ENCODE data around the gene TCEANC. TPM values are rescaled to one million over a fixed set of nuclear protein-coding genes. Genes with fewer than 3 reads are reported as not detected.

Gene TCEANC
- total RNA-seq, 4 donors from 2014 or later, result 3.1 to 5.9 (median 4.1) TPM

DNA sequence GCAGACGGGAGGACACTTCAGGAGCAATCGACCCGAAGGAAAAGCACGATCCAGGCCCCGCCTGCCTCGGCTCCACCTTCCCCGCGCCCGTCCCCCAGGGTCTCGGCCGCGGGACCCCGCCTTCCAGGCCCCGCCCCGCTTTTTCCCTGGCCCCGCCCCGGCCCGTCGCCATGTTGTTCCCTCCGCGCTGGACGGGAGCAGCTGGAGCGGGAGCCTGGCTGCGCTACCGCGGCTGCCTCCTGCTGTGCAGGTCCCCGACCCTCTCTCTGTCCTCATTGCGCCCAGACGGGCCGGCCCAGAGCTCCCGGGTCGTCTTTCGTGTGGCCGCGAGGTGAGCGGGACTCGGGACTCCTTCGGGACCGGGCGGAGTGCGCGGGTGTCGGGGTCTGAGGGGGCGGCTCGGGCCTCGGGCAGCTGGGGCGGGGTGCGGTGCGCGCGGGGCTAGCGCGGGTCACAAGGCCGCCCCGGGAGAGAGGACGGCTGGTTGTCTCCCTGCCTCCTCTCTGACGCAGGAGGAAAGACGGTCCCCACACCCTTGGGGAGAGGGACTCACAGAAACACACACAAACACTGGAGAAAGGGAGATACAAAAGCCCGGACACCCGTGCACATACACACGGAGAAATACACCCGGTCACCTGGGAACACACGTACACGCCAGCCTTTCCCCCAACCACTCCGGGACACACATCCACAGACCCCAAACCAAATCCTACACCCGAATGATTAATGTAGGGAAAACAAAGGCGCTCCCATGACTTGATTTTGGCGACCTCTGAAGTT lies 36.2 kb downstream of the TCEANC start, which contains the start of gene RAB9A:
TSS of gene RAB9A (plus strand) at position 171 of the 783 bp plus-strand sequence. CDS start 19,619 bp downstream, outside the sequence.
- TF ChIP-seq, protein P1, sequence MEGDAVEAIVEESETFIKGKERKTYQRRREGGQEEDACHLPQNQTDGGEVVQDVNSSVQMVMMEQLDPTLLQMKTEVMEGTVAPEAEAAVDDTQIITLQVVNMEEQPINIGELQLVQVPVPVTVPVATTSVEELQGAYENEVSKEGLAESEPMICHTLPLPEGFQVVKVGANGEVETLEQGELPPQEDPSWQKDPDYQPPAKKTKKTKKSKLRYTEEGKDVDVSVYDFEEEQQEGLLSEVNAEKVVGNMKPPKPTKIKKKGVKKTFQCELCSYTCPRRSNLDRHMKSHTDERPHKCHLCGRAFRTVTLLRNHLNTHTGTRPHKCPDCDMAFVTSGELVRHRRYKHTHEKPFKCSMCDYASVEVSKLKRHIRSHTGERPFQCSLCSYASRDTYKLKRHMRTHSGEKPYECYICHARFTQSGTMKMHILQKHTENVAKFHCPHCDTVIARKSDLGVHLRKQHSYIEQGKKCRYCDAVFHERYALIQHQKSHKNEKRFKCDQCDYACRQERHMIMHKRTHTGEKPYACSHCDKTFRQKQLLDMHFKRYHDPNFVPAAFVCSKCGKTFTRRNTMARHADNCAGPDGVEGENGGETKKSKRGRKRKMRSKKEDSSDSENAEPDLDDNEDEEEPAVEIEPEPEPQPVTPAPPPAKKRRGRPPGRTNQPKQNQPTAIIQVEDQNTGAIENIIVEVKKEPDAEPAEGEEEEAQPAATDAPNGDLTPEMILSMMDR (IDR thresholded peaks at IDR 0.05; ENCODE audit: low read depth), result no peak

DNA sequence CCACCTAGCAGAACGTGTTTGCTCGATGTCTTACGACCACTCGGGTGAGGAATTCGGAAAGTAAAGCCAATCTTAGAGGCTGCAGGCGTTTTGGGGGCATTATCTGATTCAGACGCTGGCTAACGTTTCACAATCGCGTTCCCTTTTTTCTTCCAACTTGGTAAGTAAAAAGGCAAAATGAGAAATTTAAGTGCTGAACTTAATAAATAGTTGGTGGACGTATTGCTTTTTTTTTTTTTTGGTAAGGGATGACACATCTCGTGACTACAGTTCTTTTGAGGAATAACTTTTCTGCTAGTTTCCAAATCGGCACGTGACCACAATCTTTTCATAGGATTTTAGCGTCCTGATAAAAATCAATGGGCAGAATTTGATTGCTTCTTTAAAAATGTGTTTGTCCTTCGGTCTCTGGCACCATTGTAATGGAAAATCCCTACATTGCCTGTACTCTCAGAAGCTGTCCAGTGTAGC lies 36.8 kb downstream of the TCEANC start:
- TF ChIP-seq, protein P1 (IDR thresholded peaks at IDR 0.05; ENCODE audit: low read depth), result no peak

DNA sequence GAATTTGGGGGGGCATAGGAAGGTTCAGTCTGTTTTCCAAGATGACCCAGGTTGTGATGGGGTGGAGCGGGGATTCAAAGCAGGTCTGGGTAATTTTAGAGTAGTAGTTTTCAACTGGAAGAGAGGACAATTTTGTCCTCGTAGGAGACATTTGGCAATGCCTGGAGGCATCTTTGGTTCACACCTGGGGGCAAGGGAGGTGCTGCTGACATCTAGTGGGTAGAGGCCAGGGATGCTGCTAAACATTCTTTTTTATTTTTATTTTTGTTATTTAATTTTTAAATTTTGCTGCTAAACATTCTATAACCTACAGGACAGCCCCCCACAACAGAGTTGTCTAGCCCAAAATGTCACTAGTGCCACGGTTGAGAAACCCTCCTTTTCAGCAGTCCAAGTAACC lies 37.9 kb downstream of the TCEANC start:
- TF ChIP-seq, protein P1 (IDR thresholded peaks at IDR 0.05; ENCODE audit: low read depth), result no peak

DNA sequence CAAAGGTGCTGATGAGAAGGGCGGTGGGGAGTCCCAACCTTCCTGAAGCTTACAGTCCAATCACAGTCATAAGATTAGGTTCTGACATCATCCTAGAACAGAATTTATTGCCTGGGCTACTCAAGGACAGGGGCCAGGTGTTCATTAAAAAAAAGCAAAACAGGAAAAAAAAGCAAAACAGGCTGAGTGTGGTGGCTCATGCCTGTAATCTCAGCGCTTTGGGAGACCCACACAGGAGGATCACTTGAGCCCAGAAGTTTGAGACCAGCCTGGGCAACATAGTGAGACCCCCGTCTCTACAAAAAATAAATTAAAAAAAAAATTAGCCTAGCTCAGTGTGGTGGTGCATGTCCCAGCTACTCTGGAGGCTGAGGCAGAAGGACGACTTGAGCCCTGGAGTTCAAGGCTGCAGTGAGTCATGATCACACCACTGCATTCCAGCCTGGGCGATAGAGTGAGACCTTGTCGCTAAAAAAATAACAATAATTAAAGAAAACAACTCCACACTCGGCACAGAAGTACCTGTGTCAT lies 39.0 kb downstream of the TCEANC start:
- TF ChIP-seq, protein P1 (IDR thresholded peaks at IDR 0.05; ENCODE audit: low read depth), result no peak

DNA sequence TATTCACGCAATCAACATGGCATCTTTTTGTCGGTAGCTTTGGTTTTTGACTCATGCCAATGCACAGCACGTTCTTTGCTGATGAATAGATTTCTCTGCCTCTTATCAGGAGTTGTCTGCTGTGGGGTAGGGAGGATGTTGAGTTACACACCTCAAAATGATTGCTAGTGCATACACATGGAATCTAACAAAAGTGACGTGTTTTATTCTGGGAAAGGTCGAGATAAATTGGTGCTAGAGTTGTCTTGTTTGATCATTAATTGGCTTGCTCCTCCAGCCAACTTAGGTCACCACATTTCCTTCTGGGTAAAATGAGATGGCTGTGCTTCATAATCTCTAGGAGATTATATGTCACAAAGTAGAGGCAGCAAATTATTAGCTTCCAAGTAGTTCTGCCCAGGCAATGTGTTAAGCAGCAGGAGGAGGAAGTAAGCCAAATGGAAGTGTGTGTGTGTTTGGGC lies 39.9 kb downstream of the TCEANC start:
- TF ChIP-seq, protein P1 (IDR thresholded peaks at IDR 0.05; ENCODE audit: low read depth), result no peak

DNA sequence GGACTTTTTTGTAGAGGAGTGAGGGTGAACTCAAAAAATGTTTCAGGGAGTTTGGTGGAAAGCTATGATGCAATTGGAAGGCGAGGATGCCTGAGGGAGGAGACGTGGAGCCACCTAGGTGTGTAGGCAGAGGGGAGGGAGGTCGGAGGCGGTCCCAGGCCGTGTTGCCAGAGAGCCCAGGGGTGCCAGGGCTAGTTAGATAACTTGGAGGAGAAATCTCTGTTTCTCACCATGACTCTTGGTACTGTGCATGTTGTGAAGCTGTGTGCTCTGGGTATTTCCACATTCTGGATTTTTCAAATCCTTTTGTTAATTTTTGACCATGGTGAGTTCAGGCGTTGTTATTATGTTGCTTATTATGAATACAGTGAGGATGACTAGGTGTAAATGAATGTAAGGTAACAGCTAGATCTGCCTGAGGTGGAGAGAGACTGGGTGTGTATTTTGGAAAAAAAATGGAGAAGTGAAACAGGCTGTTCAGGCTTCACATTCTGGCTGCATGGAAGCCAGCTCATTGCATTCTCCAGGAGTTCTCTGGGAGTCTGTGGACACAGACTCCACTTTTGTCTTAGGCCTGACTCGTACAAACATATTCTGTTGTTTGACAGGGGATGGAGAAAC lies 40.5 kb downstream of the TCEANC start:
- TF ChIP-seq, protein P1 (IDR thresholded peaks at IDR 0.05; ENCODE audit: low read depth), result no peak

DNA sequence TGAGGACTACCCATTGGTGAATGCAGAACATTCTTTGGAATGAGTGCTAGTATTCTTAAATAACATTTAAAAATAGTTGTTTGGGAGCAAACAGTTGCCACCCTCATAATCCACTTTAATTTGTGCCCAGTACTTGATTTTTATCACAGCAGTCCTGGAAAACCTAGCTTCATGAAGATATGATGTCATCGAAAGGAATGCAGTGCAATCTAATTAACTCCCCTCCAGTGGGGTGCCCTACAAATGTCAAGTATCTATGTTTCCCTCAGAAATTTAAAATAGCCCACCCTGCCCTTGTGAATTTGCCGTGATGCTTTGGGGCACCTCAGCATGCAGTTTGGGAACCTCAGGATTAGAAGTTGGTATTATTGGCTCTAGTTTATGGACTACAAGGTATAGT lies 41.4 kb downstream of the TCEANC start:
- TF ChIP-seq, protein P1 (IDR thresholded peaks at IDR 0.05; ENCODE audit: low read depth), result no peak
